Measurements from ENCODE around the gene TMBIM1.

The TMBIM1 gene

GRCh38 chr2:218270721-218271486 lies 21.4 kb downstream of the TMBIM1 start:
- Histone ChIP-seq H3K4me1 (ENCODE audit: insufficient read depth, low read length, severe bottlenecking) (peaks cover 30% of the 10 kb centered on the region), H3K9me3 (ENCODE audit: low read length) (no peaks in the 10 kb centered on the region), H3K4me3 (ENCODE audit: low read depth, low read length, poor library complexity, severe bottlenecking) (peak overlapping the region; percentile 87), H3F3A (ENCODE audit: insufficient read depth, low read length) (no peaks in the 10 kb centered on the region), H3K9me2 (ENCODE audit: low read depth, low read length) (no peaks in the 10 kb centered on the region), H3K4me2 (ENCODE audit: low read length) (peak overlapping the region; percentile 80), H3K36me3 (ENCODE audit: insufficient read depth, low read length) (peaks cover 43% of the 10 kb centered on the region), H3K27ac (ENCODE audit: low read depth, low read length, poor library complexity, severe bottlenecking) (peak overlapping the region; percentile 17), H3K27me3 (ENCODE audit: insufficient read depth, low read length) (no peaks in the 10 kb centered on the region), H3K9ac (ENCODE audit: low read length) (peak overlapping the region; percentile 87), H3K79me2 (ENCODE audit: insufficient read depth, low read length) (0 out of 2 replicates have a peak, but pooled peaks cover 2% of the 10 kb centered on the region), H4K20me1 (ENCODE audit: insufficient read depth, low read length) (no peaks in the 10 kb centered on the region), H2AFZ (ENCODE audit: low read length) (no peak overlapping the region)
- no peak for TF ChIP-seq EZH2 (IDR thresholded peaks at IDR 0.05; ENCODE audit: borderline replicate concordance, low read length)

- Histone ChIP-seq H3F3A (ENCODE audit: insufficient read depth, low read length) (no peaks in the 10 kb centered on the region), H3K27ac (ENCODE audit: low read depth, low read length, poor library complexity, severe bottlenecking) (peak within 1 kb of the TSS; percentile 17), H3K4me1 (ENCODE audit: insufficient read depth, low read length, severe bottlenecking) (peaks cover 30% of the 10 kb centered on the region), H2AFZ (ENCODE audit: low read length) (no peak within 1 kb of the TSS), H3K4me2 (ENCODE audit: low read length) (peak within 1 kb of the TSS; percentile 80), H3K9me3 (ENCODE audit: low read length) (no peaks in the 10 kb centered on the region), H3K9ac (ENCODE audit: low read length) (peak within 1 kb of the TSS; percentile 87), H3K27me3 (ENCODE audit: insufficient read depth, low read length) (no peaks in the 10 kb centered on the region), H4K20me1 (ENCODE audit: insufficient read depth, low read length) (no peaks in the 10 kb centered on the region), H3K4me3 (ENCODE audit: low read depth, low read length, poor library complexity, severe bottlenecking) (peak within 1 kb of the TSS; percentile 87), H3K9me2 (ENCODE audit: low read depth, low read length) (no peaks in the 10 kb centered on the region), H3K36me3 (ENCODE audit: insufficient read depth, low read length) (peaks cover 43% of the 10 kb centered on the region), H3K79me2 (ENCODE audit: insufficient read depth, low read length) (0 out of 2 replicates have a peak, but pooled peaks cover 2% of the 10 kb centered on the region)
- no peak for TF ChIP-seq EZH2 (IDR thresholded peaks at IDR 0.05; ENCODE audit: borderline replicate concordance, low read length)
- TF ChIP-seq CTCF (IDR thresholded peaks at IDR 0.05; ENCODE audit: low read length): no peak
Measured at GRCh38 chr2:218269900-218270720, 22.2 kb downstream of the TMBIM1 start, which contains the start of the genes AAMP and PNKD. Gene AAMP (minus strand): TSS chr2:218270137. CDS start chr2:218270086, 51 bp downstream. Gene PNKD (plus strand): TSS chr2:218270519. CDS start chr2:218270536, 17 bp downstream.

DNA sequence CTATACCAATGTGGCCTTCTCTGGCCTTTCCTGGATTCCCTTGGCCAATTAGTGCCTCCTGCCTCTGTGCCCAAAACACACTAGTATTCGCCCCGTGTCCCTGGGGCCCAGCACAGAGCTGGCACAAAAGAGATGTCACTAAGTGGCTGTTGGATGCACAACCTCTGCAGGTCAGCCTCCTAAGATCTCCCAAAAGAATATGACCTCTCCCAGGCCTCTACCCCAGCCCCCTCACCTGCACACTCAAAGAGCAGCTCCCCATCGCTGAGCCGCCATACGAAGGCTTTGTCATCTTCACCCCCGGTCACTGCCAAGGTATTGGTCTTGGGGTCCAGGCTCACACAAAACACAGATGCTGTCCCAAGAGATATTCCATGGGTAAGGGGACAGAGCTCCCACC lies 25.0 kb downstream of the TMBIM1 start:
- peaks cover 35% of the 10 kb centered on the region for H3K36me3 ChIP-seq (ENCODE audit: insufficient read depth, low read length)
- H3K9me3 ChIP-seq (ENCODE audit: low read length): no peaks in the 10 kb centered on the region
- no peaks in the 10 kb centered on the region for H3K9me2 ChIP-seq (ENCODE audit: low read depth, low read length)
- H3K4me1 ChIP-seq (ENCODE audit: insufficient read depth, low read length, severe bottlenecking): peaks cover 22% of the 10 kb centered on the region
- no peak overlapping the region for H3K4me3 ChIP-seq (ENCODE audit: low read depth, low read length, poor library complexity, severe bottlenecking)
- H3K27ac ChIP-seq (ENCODE audit: low read depth, low read length, poor library complexity, severe bottlenecking): no peak overlapping the region
- H3K4me2 ChIP-seq (ENCODE audit: low read length): no peak overlapping the region
- 0 out of 2 replicates have a peak, but pooled peaks cover 2% of the 10 kb centered on the region for H3K79me2 ChIP-seq (ENCODE audit: insufficient read depth, low read length)
- H2AFZ ChIP-seq (ENCODE audit: low read length): no peak overlapping the region
- no peaks in the 10 kb centered on the region for H3K27me3 ChIP-seq (ENCODE audit: insufficient read depth, low read length)
- H3K9ac ChIP-seq (ENCODE audit: low read length): no peak overlapping the region
- no peaks in the 10 kb centered on the region for H4K20me1 ChIP-seq (ENCODE audit: insufficient read depth, low read length)
- TF ChIP-seq EZH2 (IDR thresholded peaks at IDR 0.05; ENCODE audit: borderline replicate concordance, low read length): no peak
- no peak for TF ChIP-seq CTCF (IDR thresholded peaks at IDR 0.05; ENCODE audit: low read length)
- no peaks in the 10 kb centered on the region for H3F3A ChIP-seq (ENCODE audit: insufficient read depth, low read length)
